Sigmoid colon (tissue), 3 donors: Measurements from ENCODE around the gene PRKCA.

Experiments
- POLR2A ChIP-seq, 2 donors: fragments of 450-650 bp; IDR thresholded peaks; one replicate each; pipeline ENCODE4 v1.6.1; 2016; ENCODE audit warnings: antibody characterized with exemption in 2 of 2, mild to moderate bottlenecking in 2 of 2, moderate library complexity in 2 of 2
- TF ChIP-seq, protein P1 (sequence below), 4 experiments: fragments of 450-650 bp in 3 of 4; fragments of 200-600 bp in 1 of 4; IDR thresholded peaks; one replicate each; pipeline ENCODE4 v1.5.1; 2016 to 2019; ENCODE audit warnings: antibody characterized with exemption in 4 of 4, mild to moderate bottlenecking in 3 of 4, moderate library complexity in 2 of 4

DNA sequence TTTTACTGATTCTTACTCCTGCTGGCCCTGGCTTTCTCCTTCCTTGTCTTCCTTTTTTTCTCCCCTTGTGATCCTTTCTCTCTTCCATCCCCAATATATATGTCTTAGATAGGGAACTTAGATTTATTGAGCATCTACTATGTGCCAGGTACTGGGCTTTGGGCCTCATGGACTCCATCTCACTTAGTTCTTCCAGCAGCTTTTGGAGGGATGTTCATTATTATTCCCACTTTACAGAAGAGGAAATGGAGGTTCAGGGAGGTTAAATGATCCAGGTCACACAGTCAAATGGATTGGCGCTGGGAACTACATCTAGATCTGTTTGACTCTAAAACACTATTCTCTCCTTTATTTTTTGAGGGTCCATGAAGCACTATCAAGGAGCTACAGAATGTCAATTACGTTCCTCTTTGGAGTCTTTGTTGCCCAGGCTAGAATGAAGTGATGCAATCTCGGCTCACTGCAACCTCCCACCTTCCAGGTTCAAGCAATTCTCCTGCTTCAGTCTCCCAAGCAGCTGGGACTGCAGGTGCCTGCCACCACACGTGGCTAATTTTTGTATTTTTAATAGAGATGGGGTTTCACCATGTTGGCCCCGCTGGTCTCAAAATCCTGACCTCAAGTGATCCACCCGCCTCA is 19.0 kb upstream of the PRKCA start:
- TF ChIP-seq, protein P1, sequence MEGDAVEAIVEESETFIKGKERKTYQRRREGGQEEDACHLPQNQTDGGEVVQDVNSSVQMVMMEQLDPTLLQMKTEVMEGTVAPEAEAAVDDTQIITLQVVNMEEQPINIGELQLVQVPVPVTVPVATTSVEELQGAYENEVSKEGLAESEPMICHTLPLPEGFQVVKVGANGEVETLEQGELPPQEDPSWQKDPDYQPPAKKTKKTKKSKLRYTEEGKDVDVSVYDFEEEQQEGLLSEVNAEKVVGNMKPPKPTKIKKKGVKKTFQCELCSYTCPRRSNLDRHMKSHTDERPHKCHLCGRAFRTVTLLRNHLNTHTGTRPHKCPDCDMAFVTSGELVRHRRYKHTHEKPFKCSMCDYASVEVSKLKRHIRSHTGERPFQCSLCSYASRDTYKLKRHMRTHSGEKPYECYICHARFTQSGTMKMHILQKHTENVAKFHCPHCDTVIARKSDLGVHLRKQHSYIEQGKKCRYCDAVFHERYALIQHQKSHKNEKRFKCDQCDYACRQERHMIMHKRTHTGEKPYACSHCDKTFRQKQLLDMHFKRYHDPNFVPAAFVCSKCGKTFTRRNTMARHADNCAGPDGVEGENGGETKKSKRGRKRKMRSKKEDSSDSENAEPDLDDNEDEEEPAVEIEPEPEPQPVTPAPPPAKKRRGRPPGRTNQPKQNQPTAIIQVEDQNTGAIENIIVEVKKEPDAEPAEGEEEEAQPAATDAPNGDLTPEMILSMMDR (IDR thresholded peaks at IDR 0.05) = no peak
- no peak for TF ChIP-seq POLR2A (IDR thresholded peaks at IDR 0.05)
